Measurements from ENCODE around the gene TATDN2. TPM values are rescaled to one million over a fixed set of nuclear protein-coding genes. Genes with fewer than 3 reads are reported as not detected.

Gene TATDN2
- total RNA-seq, 6 experiments from 2014 or later = 29.6 to 33.4 (median 30.7) TPM

DNA sequence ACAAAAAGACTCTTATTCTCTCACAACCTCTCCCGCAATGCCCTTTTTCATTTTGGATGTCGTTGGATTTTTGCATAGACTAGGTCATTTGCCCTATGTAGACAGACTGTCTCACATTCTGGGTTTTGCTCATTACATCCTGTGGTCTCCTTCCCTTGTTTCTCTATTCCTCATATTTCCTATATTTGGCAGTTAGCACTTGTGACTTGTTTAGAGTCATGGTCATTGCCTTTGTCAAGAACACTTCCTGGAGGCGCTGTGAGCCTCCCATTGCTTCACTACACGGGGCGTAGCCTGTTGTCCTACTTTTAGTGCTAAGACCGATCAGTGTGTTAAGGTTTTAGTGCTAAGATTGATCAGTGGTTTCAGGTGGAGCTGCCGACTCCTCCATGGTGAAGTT, 16.1 kb upstream of the TATDN2 start:
- Mint-ChIP-seq H3K4me1 (ENCODE audit: low read depth) (peaks cover 12% of the 10 kb centered on the region), H3K9me3 (no peaks in the 10 kb centered on the region), H3K27me3 (ENCODE audit: insufficient read depth) (no peaks in the 10 kb centered on the region), H3K27ac (no peak overlapping the region), H3K4me3 (no peak overlapping the region), H3K36me3 (ENCODE audit: low read depth) (peaks cover 18% of the 10 kb centered on the region)
- TF ChIP-seq, protein P1, sequence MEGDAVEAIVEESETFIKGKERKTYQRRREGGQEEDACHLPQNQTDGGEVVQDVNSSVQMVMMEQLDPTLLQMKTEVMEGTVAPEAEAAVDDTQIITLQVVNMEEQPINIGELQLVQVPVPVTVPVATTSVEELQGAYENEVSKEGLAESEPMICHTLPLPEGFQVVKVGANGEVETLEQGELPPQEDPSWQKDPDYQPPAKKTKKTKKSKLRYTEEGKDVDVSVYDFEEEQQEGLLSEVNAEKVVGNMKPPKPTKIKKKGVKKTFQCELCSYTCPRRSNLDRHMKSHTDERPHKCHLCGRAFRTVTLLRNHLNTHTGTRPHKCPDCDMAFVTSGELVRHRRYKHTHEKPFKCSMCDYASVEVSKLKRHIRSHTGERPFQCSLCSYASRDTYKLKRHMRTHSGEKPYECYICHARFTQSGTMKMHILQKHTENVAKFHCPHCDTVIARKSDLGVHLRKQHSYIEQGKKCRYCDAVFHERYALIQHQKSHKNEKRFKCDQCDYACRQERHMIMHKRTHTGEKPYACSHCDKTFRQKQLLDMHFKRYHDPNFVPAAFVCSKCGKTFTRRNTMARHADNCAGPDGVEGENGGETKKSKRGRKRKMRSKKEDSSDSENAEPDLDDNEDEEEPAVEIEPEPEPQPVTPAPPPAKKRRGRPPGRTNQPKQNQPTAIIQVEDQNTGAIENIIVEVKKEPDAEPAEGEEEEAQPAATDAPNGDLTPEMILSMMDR (IDR thresholded peaks at IDR 0.05) = no peak
- no peak for DNase-seq

DNA sequence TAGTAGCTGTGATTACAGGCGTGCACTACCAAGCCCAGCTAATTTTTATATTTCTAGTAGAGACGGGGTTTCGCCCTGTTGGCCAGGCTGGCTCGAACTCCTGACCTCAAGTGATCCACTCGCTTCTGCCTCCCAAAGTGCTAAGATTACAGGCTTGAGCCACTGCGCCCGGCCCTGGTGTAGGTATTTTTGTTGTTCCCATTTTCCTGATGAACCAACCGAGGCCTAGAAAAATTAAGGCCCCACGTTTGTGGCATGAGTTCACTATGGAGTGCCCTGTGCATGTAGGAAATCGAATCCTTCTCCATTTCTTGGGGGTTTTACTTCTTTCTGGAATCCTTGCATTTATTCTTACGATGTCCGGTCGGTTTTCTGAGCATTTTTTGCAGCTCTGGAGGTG, 14.3 kb upstream of the TATDN2 start:
- Mint-ChIP-seq H3K27ac (no peak overlapping the region), H3K4me1 (ENCODE audit: low read depth) (0 out of 2 replicates have a peak, but pooled peaks cover 4% of the 10 kb centered on the region), H3K36me3 (ENCODE audit: low read depth) (peaks cover 28% of the 10 kb centered on the region), H3K4me3 (no peak overlapping the region), H3K9me3 (no peaks in the 10 kb centered on the region), H3K27me3 (ENCODE audit: insufficient read depth) (no peaks in the 10 kb centered on the region)
- no peak for DNase-seq
- TF ChIP-seq, protein P1 (IDR thresholded peaks at IDR 0.05) = no peak

DNA sequence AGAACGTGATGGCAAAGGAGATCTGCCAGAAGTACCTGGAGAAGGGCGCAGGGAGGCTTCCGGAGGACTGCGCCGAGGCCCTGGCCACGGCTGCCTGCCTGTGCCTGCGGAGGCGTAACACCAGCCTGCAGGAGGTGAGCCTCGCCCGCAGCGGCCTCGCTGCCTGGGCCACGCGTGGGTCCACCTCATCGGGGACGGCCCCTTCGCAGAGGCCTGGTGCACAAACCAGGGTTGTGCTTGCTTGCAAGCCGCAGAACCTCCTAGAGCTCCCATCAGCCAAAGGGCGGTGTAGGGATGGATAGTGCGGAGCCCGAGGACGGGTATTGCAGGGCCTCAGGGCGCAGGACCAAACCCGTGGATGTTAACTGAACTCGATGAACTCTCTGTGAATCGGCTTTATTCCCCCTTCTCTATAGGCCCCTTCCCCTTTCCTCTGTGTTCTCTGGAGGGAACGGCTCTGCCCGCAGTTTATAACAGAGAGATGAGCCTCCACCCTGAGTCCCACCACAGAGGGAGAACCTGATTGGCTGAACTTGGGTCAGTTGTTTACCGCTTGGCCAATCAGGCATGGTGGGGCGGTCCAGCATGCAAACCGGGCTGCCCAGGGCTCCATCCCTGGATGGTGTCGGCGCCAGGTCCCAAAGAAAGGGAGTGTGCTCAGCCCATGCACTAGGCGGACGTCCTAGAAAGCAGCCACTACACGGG, 13.6 kb upstream of the TATDN2 start:
- no peak overlapping the region for H3K4me3 Mint-ChIP-seq
- no peaks in the 10 kb centered on the region for H3K27me3 Mint-ChIP-seq (ENCODE audit: insufficient read depth)
- no peak for DNase-seq
- peaks cover 35% of the 10 kb centered on the region for H3K36me3 Mint-ChIP-seq (ENCODE audit: low read depth)
- no peaks in the 10 kb centered on the region for H3K4me1 Mint-ChIP-seq (ENCODE audit: low read depth)
- H3K27ac Mint-ChIP-seq = no peak overlapping the region
- H3K9me3 Mint-ChIP-seq = no peaks in the 10 kb centered on the region
- TF ChIP-seq, protein P1 (IDR thresholded peaks at IDR 0.05) = no peak

DNA sequence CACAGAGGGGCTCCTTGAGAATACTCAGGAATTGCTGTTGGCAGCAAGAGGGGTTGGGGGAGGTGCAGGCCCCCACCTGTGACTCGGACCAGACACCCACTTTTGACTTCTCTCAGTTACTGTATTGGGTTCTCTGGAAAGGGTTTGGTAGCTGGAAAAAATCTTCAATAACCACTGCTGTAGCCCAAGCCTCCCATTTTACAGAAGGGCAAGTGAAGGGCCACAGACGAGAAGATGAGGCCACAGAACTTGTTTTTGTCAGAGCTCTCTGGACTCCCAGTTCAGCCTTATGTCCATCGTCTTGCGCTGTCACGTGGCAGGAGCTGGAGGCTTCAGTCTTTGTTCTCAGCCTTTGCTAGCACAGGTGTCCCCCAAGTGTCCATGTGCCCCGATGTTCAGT, 12.7 kb upstream of the TATDN2 start:
- Mint-ChIP-seq H3K27ac (no peak overlapping the region), H3K4me3 (no peak overlapping the region), H3K4me1 (ENCODE audit: low read depth) (no peaks in the 10 kb centered on the region), H3K36me3 (ENCODE audit: low read depth) (peaks cover 37% of the 10 kb centered on the region), H3K27me3 (ENCODE audit: insufficient read depth) (no peaks in the 10 kb centered on the region), H3K9me3 (no peaks in the 10 kb centered on the region)
- DNase-seq = no peak
- TF ChIP-seq, protein P1 (IDR thresholded peaks at IDR 0.05) = no peak

DNA sequence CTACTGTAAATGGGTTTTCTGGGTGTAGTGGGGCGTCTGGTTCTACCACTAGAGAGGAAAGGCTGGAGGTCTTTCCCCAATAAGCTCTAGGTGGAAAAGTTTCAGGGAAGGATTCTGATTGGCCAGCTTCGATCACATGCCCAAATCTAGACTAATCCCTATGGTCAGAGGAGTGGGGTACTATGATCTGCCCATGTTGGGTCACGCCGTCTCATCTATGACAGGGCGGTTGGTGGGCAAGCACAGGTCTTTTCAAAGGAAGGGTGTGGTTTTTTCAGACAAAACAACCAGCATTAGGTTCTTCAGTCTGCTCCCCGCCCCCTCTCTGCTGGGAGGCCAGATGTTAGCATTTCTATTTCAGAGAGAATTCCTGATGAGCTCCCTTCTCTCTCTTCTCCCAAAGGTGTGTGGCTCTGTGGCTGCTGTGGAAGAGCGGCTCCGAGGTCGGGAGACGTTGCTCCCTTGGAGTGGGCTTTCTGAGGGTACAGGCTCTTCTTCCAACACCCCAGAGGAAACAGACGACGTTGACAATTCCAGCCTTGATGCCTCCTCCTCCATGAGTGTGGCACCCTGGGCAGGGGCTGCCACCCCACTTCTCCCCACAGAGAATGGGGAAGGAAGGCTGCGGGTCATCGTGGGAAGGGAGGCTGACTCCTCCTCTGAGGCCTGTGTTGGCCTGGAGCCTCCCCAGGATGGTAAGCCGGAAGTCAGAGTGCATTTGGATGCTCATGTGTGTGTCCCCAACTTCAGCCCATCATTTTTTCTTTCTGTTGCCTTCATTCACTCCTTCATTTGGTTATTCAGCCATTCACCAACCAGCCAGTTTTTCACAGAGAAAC, 9.7 kb upstream of the TATDN2 start:
- Mint-ChIP-seq H3K4me1 (ENCODE audit: low read depth) (peaks cover 14% of the 10 kb centered on the region), H3K4me3 (no peak overlapping the region), H3K36me3 (ENCODE audit: low read depth) (peaks cover 37% of the 10 kb centered on the region), H3K27me3 (ENCODE audit: insufficient read depth) (no peaks in the 10 kb centered on the region), H3K9me3 (no peaks in the 10 kb centered on the region), H3K27ac (no peak overlapping the region)
- TF ChIP-seq, protein P1 (IDR thresholded peaks at IDR 0.05) = no peak
- DNase-seq = no peak

Data from HFFc6 (cell line).